ENCODE results near the gene CD83. TPM values are rescaled to one million over a fixed set of nuclear protein-coding genes. Genes with fewer than 3 reads are reported as not detected.

Gene CD83
- total and polyA plus RNA-seq, 2 of the 4 experiments (the other 2 are of a cell fraction), result 2.0 to 2.5 TPM

DNA sequence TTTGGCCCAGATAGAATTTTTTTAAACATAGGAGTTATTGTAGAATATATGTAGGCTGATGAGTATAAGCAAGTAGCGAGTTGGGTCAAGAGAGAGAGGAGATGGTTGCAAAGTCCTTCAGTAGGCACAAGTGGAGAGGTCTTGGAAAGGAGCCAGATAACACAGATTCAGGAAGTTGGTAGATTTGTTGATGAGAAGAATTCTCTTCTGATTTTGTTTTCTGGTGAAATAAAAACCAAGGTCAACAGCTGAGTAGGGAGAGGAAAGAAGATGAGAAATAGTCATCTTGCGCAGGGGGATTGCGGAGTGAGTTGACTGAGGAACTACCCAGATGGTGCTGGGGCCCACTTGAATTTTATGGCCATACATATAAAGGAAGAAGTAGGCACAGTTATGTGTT, 17.4 kb upstream of the CD83 start:
- Histone ChIP-seq H4K91ac (ENCODE audit: insufficient read depth, low read depth, low read length) (no peak overlapping the region), H2AFZ (replicated peaks; ENCODE audit: low read length, poor library complexity) (no peak overlapping the region), H3K4me3 (ENCODE audit: insufficient read depth, low read depth, low read length) (no peak overlapping the region), H3K4me2 (ENCODE audit: low read depth, low read length) (no peak overlapping the region), H2AK9ac (replicated peaks; ENCODE audit: low read depth, low read length, poor library complexity) (no peak overlapping the region), H3K18ac (ENCODE audit: low read depth, low read length) (no peak overlapping the region), H3K27ac (ENCODE audit: insufficient read depth, low read length) (no peak overlapping the region), H2BK20ac (ENCODE audit: low read depth, low read length) (no peak overlapping the region), H3K9me1 (ENCODE audit: insufficient read depth, low read length) (no peaks in the 10 kb centered on the region), H3K79me1 (ENCODE audit: low read depth in 1 of 2, low read length in 2 of 2) (no peaks in the 10 kb centered on the region), H3K4ac (ENCODE audit: low read depth, low read length) (no peak overlapping the region), H2BK5ac (ENCODE audit: low read depth, low read length, poor library complexity, severe bottlenecking) (no peak overlapping the region), H3K14ac (replicated peaks; ENCODE audit: low read depth, low read length) (no peak overlapping the region), H3K4me1 (ENCODE audit: control insufficient read depth, insufficient read depth, low read length) (no peaks in the 10 kb centered on the region), H3K27me3 (ENCODE audit: control insufficient read depth, insufficient read depth, low read length) (peaks cover 30% of the 10 kb centered on the region), H3K9me3 (ENCODE audit: control insufficient read depth, insufficient read depth, low read length) (no peaks in the 10 kb centered on the region), H4K8ac (ENCODE audit: low read depth in 2 of 2, low read length in 2 of 2) (no peak overlapping the region), H4K20me1 (ENCODE audit: insufficient read depth, low read length) (no peaks in the 10 kb centered on the region), H3K9ac (ENCODE audit: low read depth, low read length) (no peak overlapping the region), H2AK5ac (ENCODE audit: low read depth, low read length) (no peak overlapping the region), H3K36me3 (ENCODE audit: control insufficient read depth, insufficient read depth, low read length) (no peaks in the 10 kb centered on the region), H3K23ac (ENCODE audit: low read depth, low read length) (no peak overlapping the region), H2BK15ac (ENCODE audit: low read depth, low read length) (no peak overlapping the region), H2BK120ac (ENCODE audit: low read depth, low read length) (no peak overlapping the region), H3K56ac (ENCODE audit: extremely low read depth, insufficient read depth, low read length) (no peak overlapping the region), H4K5ac (ENCODE audit: low read depth, low read length) (no peak overlapping the region)
- DNase-seq (no peak), ATAC-seq (ENCODE audit: low read depth) (no peak)
- intact Hi-C loops (cut with micrococcal nuclease) (no loop called here), in situ Hi-C loops (cut with MboI; ENCODE audit: low sequenced_read_pairs) (no loop called here), dilution Hi-C loops (cut with HindIII; ENCODE audit: low sequenced_read_pairs, unreplicated experiment) (no loop called here)
- BruUV-seq (replicated peaks), result no TSS peak
- CTCF ChIA-PET, result no interaction called here
- TF ChIP-seq NFE2L2 (IDR thresholded peaks at IDR 0.05; ENCODE audit: low read depth, low read length) (no peak), CTCF (conservative IDR thresholded peaks at IDR 0.05; ENCODE audit: low read depth, low read length) (no peak), MAFK (IDR thresholded peaks at IDR 0.05; ENCODE audit: low read depth, low read length) (no peak), MXI1 (IDR thresholded peaks at IDR 0.05; ENCODE audit: borderline replicate concordance, low read depth, low read length) (no peak), BHLHE40 (IDR thresholded peaks at IDR 0.05; ENCODE audit: low read depth, low read length) (no peak), RAD21 (IDR thresholded peaks at IDR 0.05; ENCODE audit: low read length) (no peak), CHD1 (IDR thresholded peaks at IDR 0.05; ENCODE audit: low read depth, low read length) (no peak), POLR2A (IDR thresholded peaks at IDR 0.05; ENCODE audit: low read depth, low read length) (no peak), RFX5 (IDR thresholded peaks at IDR 0.05; ENCODE audit: low read depth, low read length) (no peak), USF2 (IDR thresholded peaks at IDR 0.05; ENCODE audit: low read depth, low read length) (no peak), RCOR1 (IDR thresholded peaks at IDR 0.05; ENCODE audit: insufficient replicate concordance, low read length) (no peak), MAZ (IDR thresholded peaks at IDR 0.05; ENCODE audit: borderline replicate concordance, low read depth, low read length) (no peak), SMC3 (IDR thresholded peaks at IDR 0.05; ENCODE audit: low read depth, low read length) (no peak), CEBPB (IDR thresholded peaks at IDR 0.05; ENCODE audit: low read depth, low read length) (no peak), FOS (IDR thresholded peaks at IDR 0.05; ENCODE audit: low read depth, low read length) (no peak)
- TF ChIP-seq, protein P1, sequence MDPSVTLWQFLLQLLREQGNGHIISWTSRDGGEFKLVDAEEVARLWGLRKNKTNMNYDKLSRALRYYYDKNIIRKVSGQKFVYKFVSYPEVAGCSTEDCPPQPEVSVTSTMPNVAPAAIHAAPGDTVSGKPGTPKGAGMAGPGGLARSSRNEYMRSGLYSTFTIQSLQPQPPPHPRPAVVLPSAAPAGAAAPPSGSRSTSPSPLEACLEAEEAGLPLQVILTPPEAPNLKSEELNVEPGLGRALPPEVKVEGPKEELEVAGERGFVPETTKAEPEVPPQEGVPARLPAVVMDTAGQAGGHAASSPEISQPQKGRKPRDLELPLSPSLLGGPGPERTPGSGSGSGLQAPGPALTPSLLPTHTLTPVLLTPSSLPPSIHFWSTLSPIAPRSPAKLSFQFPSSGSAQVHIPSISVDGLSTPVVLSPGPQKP (IDR thresholded peaks at IDR 0.05; ENCODE audit: borderline replicate concordance, low read depth, low read length), result no peak
- WGBS, 2 experiments (ENCODE audit: extremely low coverage in 2 of 2, insufficient read length in 1 of 2), result 83% methylated on average over 2 of the region's 3 CpGs; no CpG with 5 or more reads in 1 of the 2 experiments
- POLR2A ChIA-PET (ENCODE audit: unreplicated experiment), result no interaction called here

All from IMR-90 (cell line).